ENCODE data around the gene ZNF418. TPM values are rescaled to one million over a fixed set of nuclear protein-coding genes. Genes with fewer than 3 reads are reported as not detected.

The ZNF418 gene
- total and polyA plus RNA-seq, 2 experiments from 2014 or later = 3.2 to 8.2 TPM

DNA sequence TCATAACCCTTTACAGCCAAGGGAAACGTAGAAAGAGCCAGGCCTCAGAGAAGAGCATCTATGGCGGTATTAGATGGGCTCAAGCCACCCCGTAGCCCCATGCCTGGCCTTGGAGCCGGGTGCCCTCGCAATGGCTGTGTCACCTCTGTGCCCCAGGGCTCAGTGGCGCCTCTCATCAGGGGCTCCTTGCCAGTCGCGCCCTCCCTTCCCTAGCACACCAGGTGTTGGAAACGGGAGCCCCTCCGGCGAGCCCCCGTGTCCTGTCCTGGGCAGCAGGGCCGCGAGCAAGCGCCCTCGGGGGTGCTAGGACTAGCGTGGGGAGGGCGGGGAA lies 11.9 kb upstream of the ZNF418 start:
- TF ChIP-seq EZH2phosphoT487 (IDR thresholded peaks at IDR 0.05; ENCODE audit: low read depth, severe bottlenecking, unreplicated experiment) (no peak), EZH2 (IDR thresholded peaks at IDR 0.05; ENCODE audit: borderline replicate concordance) (no peak)
- Histone ChIP-seq H3K4me3 (peak overlapping the region; percentile 47), H3K4me1 (ENCODE audit: insufficient read depth) (peaks cover 7% of the 10 kb centered on the region), H3K9me2 (replicated peaks; ENCODE audit: insufficient read depth) (no peaks in the 10 kb centered on the region), H3K4me2 (peak overlapping the region; percentile 94), H2AFZ (peak overlapping the region; percentile 51), H3K79me2 (peaks cover 37% of the 10 kb centered on the region), H3K27me3 (no peaks in the 10 kb centered on the region), H3K36me3 (replicated peaks; ENCODE audit: insufficient read depth, low read depth) (peaks cover 1% of the 10 kb centered on the region), H3K9me3 (ENCODE audit: low read depth) (peaks cover under 1% of the 10 kb centered on the region), H4K20me1 (ENCODE audit: insufficient read depth, poor library complexity, severe bottlenecking) (no peaks in the 10 kb centered on the region), H3K27ac (peak overlapping the region; percentile 71)
- DNase-seq (ENCODE audit: low spot score) = no peak
- under 1% methylated on average over 18 of the region's 18 CpGs for WGBS (ENCODE audit: low lambda C conversion rate, missing lambda C conversion rate)

- no peak for TF ChIP-seq EZH2phosphoT487 (IDR thresholded peaks at IDR 0.05; ENCODE audit: low read depth, severe bottlenecking, unreplicated experiment)
- no peak for TF ChIP-seq CTCF (IDR thresholded peaks at IDR 0.05; ENCODE audit: poor library complexity)
- no peak for TF ChIP-seq EZH2 (IDR thresholded peaks at IDR 0.05; ENCODE audit: borderline replicate concordance)
- whole genome bisulfite sequencing (ENCODE audit: low lambda C conversion rate, missing lambda C conversion rate) = 88% methylated on average over 2 of the region's 2 CpGs
- no peak for DNase-seq (ENCODE audit: low spot score)
- peaks cover 37% of the 10 kb centered on the region for H3K79me2 ChIP-seq
- no peak overlapping the region for H2AFZ ChIP-seq
- H3K4me3 ChIP-seq = peak overlapping the region; percentile 47
- peak overlapping the region; percentile 94 for H3K4me2 ChIP-seq
- H3K9me3 ChIP-seq (ENCODE audit: low read depth) = peaks cover 7% of the 10 kb centered on the region
- H3K27me3 ChIP-seq = no peaks in the 10 kb centered on the region
- H3K36me3 ChIP-seq (replicated peaks; ENCODE audit: insufficient read depth, low read depth) = peaks cover 4% of the 10 kb centered on the region
- no peak overlapping the region for H3K27ac ChIP-seq
- no peaks in the 10 kb centered on the region for H3K9me2 ChIP-seq (replicated peaks; ENCODE audit: insufficient read depth)
- H3K4me1 ChIP-seq (ENCODE audit: insufficient read depth) = peaks cover 7% of the 10 kb centered on the region
- no peaks in the 10 kb centered on the region for H4K20me1 ChIP-seq (ENCODE audit: insufficient read depth, poor library complexity, severe bottlenecking)
These were observed 11.1 kb upstream of the ZNF418 start for GRCh38 chr19:57946316-57946715.

- DNase-seq (ENCODE audit: low spot score) = no peak
- H3K4me2 ChIP-seq = no peak overlapping the region
These were observed 6.4 kb upstream of the ZNF418 start for GRCh38 chr19:57941593-57941992.

DNA sequence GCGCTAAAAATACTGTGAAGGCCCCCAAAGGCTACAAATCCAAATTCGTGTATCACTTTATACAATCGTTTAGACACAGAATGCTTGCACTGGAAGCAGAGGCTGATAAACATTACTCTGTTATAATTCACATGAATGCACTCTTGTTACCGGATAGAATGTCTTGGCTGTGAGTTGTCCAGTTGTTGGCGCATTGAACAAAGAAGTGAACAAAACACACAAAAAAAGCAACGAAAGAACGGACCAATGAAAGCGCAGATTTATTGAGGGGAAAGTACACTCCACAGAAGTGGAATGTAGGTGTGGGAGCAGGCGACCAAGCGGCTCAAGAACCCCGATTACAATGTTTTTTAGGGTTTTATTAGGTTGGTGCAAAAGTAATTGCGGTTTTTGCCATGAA lies 529 bp upstream of the ZNF418 start:
- no peaks in the 10 kb centered on the region for H3K9me3 ChIP-seq (ENCODE audit: low read depth)
- TF ChIP-seq EZH2 (IDR thresholded peaks at IDR 0.05; ENCODE audit: borderline replicate concordance) (no peak), EZH2phosphoT487 (IDR thresholded peaks at IDR 0.05; ENCODE audit: low read depth, severe bottlenecking, unreplicated experiment) (no peak), CTCF (IDR thresholded peaks at IDR 0.05; ENCODE audit: poor library complexity) (no peak)

More at GRCh38 chr19:57941593-57941992, 6.4 kb upstream of the ZNF418 start:
- WGBS (ENCODE audit: low lambda C conversion rate, missing lambda C conversion rate) = 100% methylated on average over 3 of the region's 3 CpGs
- peaks cover 4% of the 10 kb centered on the region for H3K36me3 ChIP-seq (replicated peaks; ENCODE audit: insufficient read depth, low read depth)
- no peaks in the 10 kb centered on the region for H4K20me1 ChIP-seq (ENCODE audit: insufficient read depth, poor library complexity, severe bottlenecking)
- H3K9me3 ChIP-seq (ENCODE audit: low read depth) = peaks cover 7% of the 10 kb centered on the region
- H3K27me3 ChIP-seq = no peaks in the 10 kb centered on the region
- H3K4me1 ChIP-seq (ENCODE audit: insufficient read depth) = peaks cover 4% of the 10 kb centered on the region
- peaks cover 30% of the 10 kb centered on the region for H3K79me2 ChIP-seq
- no peak overlapping the region for H2AFZ ChIP-seq
- no peak overlapping the region for H3K27ac ChIP-seq
- TF ChIP-seq CTCF (IDR thresholded peaks at IDR 0.05; ENCODE audit: poor library complexity) (no peak), EZH2phosphoT487 (IDR thresholded peaks at IDR 0.05; ENCODE audit: low read depth, severe bottlenecking, unreplicated experiment) (no peak), EZH2 (IDR thresholded peaks at IDR 0.05; ENCODE audit: borderline replicate concordance) (no peak)
- H3K9me2 ChIP-seq (replicated peaks; ENCODE audit: insufficient read depth) = no peaks in the 10 kb centered on the region
- H3K4me3 ChIP-seq = no peak overlapping the region

More for the DNA sequence above, 529 bp upstream of the ZNF418 start:
- no peak overlapping the region for H2AFZ ChIP-seq
- H3K27me3 ChIP-seq = no peaks in the 10 kb centered on the region
- H3K27ac ChIP-seq = no peak overlapping the region
- 92% methylated on average over 12 of the region's 12 CpGs for WGBS (ENCODE audit: low lambda C conversion rate, missing lambda C conversion rate)
- H3K9me2 ChIP-seq (replicated peaks; ENCODE audit: insufficient read depth) = no peaks in the 10 kb centered on the region
- H3K36me3 ChIP-seq (replicated peaks; ENCODE audit: insufficient read depth, low read depth) = peaks cover 4% of the 10 kb centered on the region
- H3K79me2 ChIP-seq = peaks cover 26% of the 10 kb centered on the region
- H3K4me3 ChIP-seq = no peak overlapping the region
- no peaks in the 10 kb centered on the region for H4K20me1 ChIP-seq (ENCODE audit: insufficient read depth, poor library complexity, severe bottlenecking)
- H3K4me1 ChIP-seq (ENCODE audit: insufficient read depth) = peaks cover 8% of the 10 kb centered on the region
- peak overlapping the region; percentile 69 for H3K4me2 ChIP-seq
- no peak for DNase-seq (ENCODE audit: low spot score)
